Measurements from ENCODE around the gene CATSPERE. TPM values are rescaled to one million over a fixed set of nuclear protein-coding genes. Genes with fewer than 3 reads are reported as not detected.

CATSPERE gene
- total RNA-seq, 1 donor from 2014 or later: 0.86 TPM

- peaks cover 50% of the 10 kb centered on the region for H3K36me3 Mint-ChIP-seq
- Histone ChIP-seq H3K79me2 (ENCODE audit: low read depth) (peaks cover 91% of the 10 kb centered on the region), H3K27ac (no peak overlapping the region)
These were observed 212.0 kb downstream of the CATSPERE start for GRCh38 chr1:244672946-244673682.

GRCh38 chr1:244674446-244674845 is 213.4 kb downstream of the CATSPERE start:
- Mint-ChIP-seq H3K36me3 (peaks cover 53% of the 10 kb centered on the region), H3K9me3 (peaks cover 16% of the 10 kb centered on the region)
- H3K27ac ChIP-seq: no peak overlapping the region

More at GRCh38 chr1:244672946-244673682, 212.0 kb downstream of the CATSPERE start:
- Histone ChIP-seq H3K9me3 (ENCODE audit: low read depth) (no peaks in the 10 kb centered on the region), H3K27me3 (no peaks in the 10 kb centered on the region), H3K4me1 (no peaks in the 10 kb centered on the region), H3F3A (ENCODE audit: low read depth) (no peaks in the 10 kb centered on the region), H4K20me1 (ENCODE audit: low read depth) (no peaks in the 10 kb centered on the region), H3K4me2 (no peak overlapping the region), H2AFZ (replicated peaks) (no peak overlapping the region), H3K9ac (no peak overlapping the region), H3K4me3 (no peak overlapping the region), H3K36me3 (no peaks in the 10 kb centered on the region)
- Mint-ChIP-seq H3K4me3 (no peak overlapping the region), H3K4me1 (no peaks in the 10 kb centered on the region), H3K27me3 (ENCODE audit: insufficient read depth, low read depth) (no peaks in the 10 kb centered on the region), H3K9me3 (peaks cover 16% of the 10 kb centered on the region), H3K27ac (no peak overlapping the region)
- DNase-seq (ENCODE audit: low spot score): no peak
- TF ChIP-seq EZH2phosphoT487 (IDR thresholded peaks at IDR 0.05) (no peak), EZH2 (IDR thresholded peaks at IDR 0.05) (no peak), CTCF (IDR thresholded peaks at IDR 0.05) (no peak)

GRCh38 chr1:244675167-244675566 is 214.1 kb downstream of the CATSPERE start:
- Histone ChIP-seq H3K9ac (no peak overlapping the region), H4K20me1 (ENCODE audit: low read depth) (no peaks in the 10 kb centered on the region), H3F3A (ENCODE audit: low read depth) (no peaks in the 10 kb centered on the region), H3K36me3 (no peaks in the 10 kb centered on the region), H3K27me3 (no peaks in the 10 kb centered on the region), H3K4me2 (no peak overlapping the region), H3K79me2 (ENCODE audit: low read depth) (peaks cover 95% of the 10 kb centered on the region), H3K9me3 (ENCODE audit: low read depth) (no peaks in the 10 kb centered on the region), H3K4me1 (no peaks in the 10 kb centered on the region), H3K4me3 (no peak overlapping the region), H2AFZ (replicated peaks) (no peak overlapping the region), H3K27ac (no peak overlapping the region)
- Mint-ChIP-seq H3K36me3 (peaks cover 51% of the 10 kb centered on the region), H3K4me1 (no peaks in the 10 kb centered on the region), H3K9me3 (peaks cover 16% of the 10 kb centered on the region), H3K4me3 (no peak overlapping the region), H3K27me3 (ENCODE audit: insufficient read depth, low read depth) (no peaks in the 10 kb centered on the region), H3K27ac (no peak overlapping the region)
- TF ChIP-seq EZH2phosphoT487 (IDR thresholded peaks at IDR 0.05) (no peak), EZH2 (IDR thresholded peaks at IDR 0.05) (no peak), CTCF (IDR thresholded peaks at IDR 0.05) (no peak)
- no peak for DNase-seq (ENCODE audit: low spot score)

More at GRCh38 chr1:244674446-244674845, 213.4 kb downstream of the CATSPERE start:
- H3K4me1 Mint-ChIP-seq: no peaks in the 10 kb centered on the region
- H3K4me2 ChIP-seq: no peak overlapping the region
- H4K20me1 ChIP-seq (ENCODE audit: low read depth): no peaks in the 10 kb centered on the region
- TF ChIP-seq EZH2phosphoT487 (IDR thresholded peaks at IDR 0.05) (no peak), CTCF (IDR thresholded peaks at IDR 0.05) (no peak), EZH2 (IDR thresholded peaks at IDR 0.05) (no peak)
- H3K4me3 ChIP-seq: no peak overlapping the region
- DNase-seq (ENCODE audit: low spot score): no peak
- H3K27me3 ChIP-seq: no peaks in the 10 kb centered on the region
- H3K36me3 ChIP-seq: no peaks in the 10 kb centered on the region
- H3K79me2 ChIP-seq (ENCODE audit: low read depth): peaks cover 91% of the 10 kb centered on the region
- no peak overlapping the region for H3K9ac ChIP-seq
- no peak overlapping the region for H2AFZ ChIP-seq (replicated peaks)
- H3K27ac Mint-ChIP-seq: no peak overlapping the region
- no peak overlapping the region for H3K4me3 Mint-ChIP-seq
- no peaks in the 10 kb centered on the region for H3F3A ChIP-seq (ENCODE audit: low read depth)
- no peaks in the 10 kb centered on the region for H3K4me1 ChIP-seq
- H3K9me3 ChIP-seq (ENCODE audit: low read depth): no peaks in the 10 kb centered on the region
- H3K27me3 Mint-ChIP-seq (ENCODE audit: insufficient read depth, low read depth): no peaks in the 10 kb centered on the region

All from neural progenitor cell (in vitro differentiated cells).